ENCODE results near the gene NTHL1. TPM values are rescaled to one million over a fixed set of nuclear protein-coding genes. Genes with fewer than 3 reads are reported as not detected.

The NTHL1 gene
- total and polyA plus RNA-seq, 2 of the 4 experiments (the other 2 are of a cell fraction): 22.8 to 28.0 TPM

- no peak overlapping the region for H4K8ac ChIP-seq (ENCODE audit: low read depth in 2 of 2, low read length in 2 of 2)
- no peak overlapping the region for H3K27ac ChIP-seq (ENCODE audit: insufficient read depth, low read length)
- H2BK20ac ChIP-seq (ENCODE audit: low read depth, low read length): no peak overlapping the region
- no peak overlapping the region for H3K4ac ChIP-seq (ENCODE audit: low read depth, low read length)
- POLR2A ChIA-PET (ENCODE audit: unreplicated experiment): no interaction called here
- H3K23ac ChIP-seq (ENCODE audit: low read depth, low read length): no peak overlapping the region
- no peak overlapping the region for H2BK15ac ChIP-seq (ENCODE audit: low read depth, low read length)
- H2BK120ac ChIP-seq (ENCODE audit: low read depth, low read length): no peak overlapping the region
- H2BK5ac ChIP-seq (ENCODE audit: low read depth, low read length, poor library complexity, severe bottlenecking): no peak overlapping the region
- peaks cover 74% of the 10 kb centered on the region for H3K36me3 ChIP-seq (ENCODE audit: control insufficient read depth, insufficient read depth, low read length)
- DNase-seq: peak; percentile 41
- no peak overlapping the region for H3K4me3 ChIP-seq (ENCODE audit: insufficient read depth, low read depth, low read length)
- BruUV-seq (replicated peaks): no TSS peak
- CTCF ChIA-PET: interaction anchor here (0.6 kb wide), 1 partner anchor 64 kb away, joined by 3 read pairs; no protein-coding TSS in a partner anchor
- dilution Hi-C loops (cut with HindIII; ENCODE audit: low sequenced_read_pairs, unreplicated experiment): no loop called here
- WGBS, 2 experiments (ENCODE audit: extremely low coverage in 2 of 2, insufficient read length in 1 of 2): 65% methylated on average over 16 of the region's 32 CpGs; no CpG with 5 or more reads in 1 of the 2 experiments
- no peak overlapping the region for H3K14ac ChIP-seq (replicated peaks; ENCODE audit: low read depth, low read length)
- no peaks in the 10 kb centered on the region for H3K9me3 ChIP-seq (ENCODE audit: control insufficient read depth, insufficient read depth, low read length)
- TF ChIP-seq CTCF (conservative IDR thresholded peaks at IDR 0.05; ENCODE audit: low read depth, low read length) (no peak), MAZ (IDR thresholded peaks at IDR 0.05; ENCODE audit: borderline replicate concordance, low read depth, low read length) (no peak), POLR2A (IDR thresholded peaks at IDR 0.05; ENCODE audit: low read depth, low read length) (no peak), CHD1 (IDR thresholded peaks at IDR 0.05; ENCODE audit: low read depth, low read length) (no peak), SMC3 (IDR thresholded peaks at IDR 0.05; ENCODE audit: low read depth, low read length) (no peak), USF2 (IDR thresholded peaks at IDR 0.05; ENCODE audit: low read depth, low read length) (no peak), ELK1 (IDR thresholded peaks at IDR 0.05; ENCODE audit: borderline replicate concordance, low read depth, low read length) (no peak), CEBPB (IDR thresholded peaks at IDR 0.05; ENCODE audit: low read depth, low read length) (no peak), NFE2L2 (IDR thresholded peaks at IDR 0.05; ENCODE audit: low read depth, low read length) (no peak)
- H3K4me1 ChIP-seq (ENCODE audit: control insufficient read depth, insufficient read depth, low read length): peaks cover 3% of the 10 kb centered on the region; the same call in 1 of the 2 replicates
- no peak for ATAC-seq (ENCODE audit: low read depth)
- peaks cover 11% of the 10 kb centered on the region for H4K20me1 ChIP-seq (ENCODE audit: insufficient read depth, low read length)
- H3K9ac ChIP-seq (ENCODE audit: low read depth, low read length): no peak overlapping the region
- peak overlapping the region; percentile 72 for H2AFZ ChIP-seq (replicated peaks; ENCODE audit: low read length, poor library complexity)
- no peak overlapping the region for H4K91ac ChIP-seq (ENCODE audit: insufficient read depth, low read depth, low read length)
- H3K27me3 ChIP-seq (ENCODE audit: control insufficient read depth, insufficient read depth, low read length): no peaks in the 10 kb centered on the region
- intact Hi-C loops (cut with micrococcal nuclease): no loop called here
- 0 out of 4 replicates have a peak, but pooled peaks cover 0 to 3% of the 10 kb centered on the region in 2 experiments for H3K79me1 ChIP-seq (ENCODE audit: low read depth in 1 of 2, low read length in 2 of 2)
- H3K4me2 ChIP-seq (ENCODE audit: low read depth, low read length): no peak overlapping the region
- peak overlapping the region; percentile 85 for H2AK9ac ChIP-seq (replicated peaks; ENCODE audit: low read depth, low read length, poor library complexity)
- no peak overlapping the region for H3K56ac ChIP-seq (ENCODE audit: extremely low read depth, insufficient read depth, low read length)
- H3K9me1 ChIP-seq (ENCODE audit: insufficient read depth, low read length): no peaks in the 10 kb centered on the region
- H3K18ac ChIP-seq (ENCODE audit: low read depth, low read length): no peak overlapping the region
- H4K5ac ChIP-seq (ENCODE audit: low read depth, low read length): no peak overlapping the region
- H2AK5ac ChIP-seq (ENCODE audit: low read depth, low read length): 0 out of 2 replicates have a peak overlapping the region, but pooled peaks have one; percentile 59
- in situ Hi-C loops (cut with MboI; ENCODE audit: low sequenced_read_pairs): no loop called here
Measured at GRCh38 chr16:2082171-2082982, 34.7 kb upstream of the NTHL1 start.
